ENCODE measurements around the gene GMDS. TPM values are rescaled to one million over a fixed set of nuclear protein-coding genes. Genes with fewer than 3 reads are reported as not detected.

The GMDS gene
- total and polyA plus RNA-seq, 2 of the 13 experiments (the other 11 are each of a cell fraction or from before 2014, with no cell fraction given): 64.4 to 112 TPM

GRCh38 chr6:1739220-1739619 lies 506.2 kb downstream of the GMDS start:
- DNase-seq (ENCODE audit: low spot score) (no peak), FAIRE-seq (no peak), ATAC-seq (no peak)
- no peaks in the 10 kb centered on the region for H3K79me2 ChIP-seq (ENCODE audit: insufficient read depth, low read length)
- peaks cover 9 to 32% of the 10 kb centered on the region in 2 experiments for H3K36me3 ChIP-seq (replicated peaks in 1 of 2; ENCODE audit: control insufficient read depth in 1 of 2, insufficient read depth in 2 of 2, low read length in 2 of 2)
- ChIA-PET POLR2A (no interaction called here), CTCF (ENCODE audit: low intra/inter-chr PET ratio, low total read pairs) (no interaction called here)
- no peaks in the 10 kb centered on the region for H3K9me3 ChIP-seq (ENCODE audit: low read length)
- H3K4me3 ChIP-seq (replicated peaks in 1 of 3; ENCODE audit: insufficient read depth in 1 of 3, low read depth in 2 of 3, low read length in 3 of 3): no peak overlapping the region
- no peak overlapping the region for H2AFZ ChIP-seq (ENCODE audit: low read length)
- H4K20me1 ChIP-seq (ENCODE audit: insufficient read depth, low read length): no peaks in the 10 kb centered on the region
- in situ Hi-C loops (cut with HindIII; ENCODE audit: extremely low pct_ligation_motif_present, low pct_unique_long_range_greater_than_20kb): no loop called here
- BruUV-seq (replicated peaks): no TSS peak
- no peak overlapping the region for H3K4me2 ChIP-seq (ENCODE audit: low read depth, low read length)
- intact Hi-C loops (cut with micrococcal nuclease; ENCODE audit: unreplicated experiment): no loop called here
- WGBS (ENCODE audit: low lambda C conversion rate): 98% methylated on average over 5 of the region's 9 CpGs
- H3K27me3 ChIP-seq (ENCODE audit: control insufficient read depth in 1 of 2, insufficient read depth in 2 of 2, low read length in 2 of 2): no peaks in the 10 kb centered on the region
- no peaks in the 10 kb centered on the region for H3K4me1 ChIP-seq (ENCODE audit: insufficient read depth, low read length)
- no peak overlapping the region for H3K9ac ChIP-seq (ENCODE audit: insufficient read depth, low read depth, low read length)
- no peak overlapping the region for H3K27ac ChIP-seq (ENCODE audit: extremely low read length, insufficient read depth, low read length)
- TF ChIP-seq ZBTB34 (CRISPR knock-in tag; IDR thresholded peaks at IDR 0.05) (no peak), ZNF460 (CRISPR knock-in tag; IDR thresholded peaks at IDR 0.05; ENCODE audit: borderline replicate concordance) (no peak), MXD1 (CRISPR knock-in tag; IDR thresholded peaks at IDR 0.05) (no peak), ZNF672 (CRISPR knock-in tag; IDR thresholded peaks at IDR 0.05) (no peak), MBNL3 (CRISPR knock-in tag; conservative IDR thresholded peaks at IDR 0.05) (no peak), ZNF670 (CRISPR knock-in tag; IDR thresholded peaks at IDR 0.05; ENCODE audit: borderline replicate concordance) (no peak), REST (IDR thresholded peaks at IDR 0.05; ENCODE audit: borderline replicate concordance in 1 of 2, low read depth in 1 of 2, low read length in 2 of 2) (no peak)
- TF ChIP-seq, protein P1, sequence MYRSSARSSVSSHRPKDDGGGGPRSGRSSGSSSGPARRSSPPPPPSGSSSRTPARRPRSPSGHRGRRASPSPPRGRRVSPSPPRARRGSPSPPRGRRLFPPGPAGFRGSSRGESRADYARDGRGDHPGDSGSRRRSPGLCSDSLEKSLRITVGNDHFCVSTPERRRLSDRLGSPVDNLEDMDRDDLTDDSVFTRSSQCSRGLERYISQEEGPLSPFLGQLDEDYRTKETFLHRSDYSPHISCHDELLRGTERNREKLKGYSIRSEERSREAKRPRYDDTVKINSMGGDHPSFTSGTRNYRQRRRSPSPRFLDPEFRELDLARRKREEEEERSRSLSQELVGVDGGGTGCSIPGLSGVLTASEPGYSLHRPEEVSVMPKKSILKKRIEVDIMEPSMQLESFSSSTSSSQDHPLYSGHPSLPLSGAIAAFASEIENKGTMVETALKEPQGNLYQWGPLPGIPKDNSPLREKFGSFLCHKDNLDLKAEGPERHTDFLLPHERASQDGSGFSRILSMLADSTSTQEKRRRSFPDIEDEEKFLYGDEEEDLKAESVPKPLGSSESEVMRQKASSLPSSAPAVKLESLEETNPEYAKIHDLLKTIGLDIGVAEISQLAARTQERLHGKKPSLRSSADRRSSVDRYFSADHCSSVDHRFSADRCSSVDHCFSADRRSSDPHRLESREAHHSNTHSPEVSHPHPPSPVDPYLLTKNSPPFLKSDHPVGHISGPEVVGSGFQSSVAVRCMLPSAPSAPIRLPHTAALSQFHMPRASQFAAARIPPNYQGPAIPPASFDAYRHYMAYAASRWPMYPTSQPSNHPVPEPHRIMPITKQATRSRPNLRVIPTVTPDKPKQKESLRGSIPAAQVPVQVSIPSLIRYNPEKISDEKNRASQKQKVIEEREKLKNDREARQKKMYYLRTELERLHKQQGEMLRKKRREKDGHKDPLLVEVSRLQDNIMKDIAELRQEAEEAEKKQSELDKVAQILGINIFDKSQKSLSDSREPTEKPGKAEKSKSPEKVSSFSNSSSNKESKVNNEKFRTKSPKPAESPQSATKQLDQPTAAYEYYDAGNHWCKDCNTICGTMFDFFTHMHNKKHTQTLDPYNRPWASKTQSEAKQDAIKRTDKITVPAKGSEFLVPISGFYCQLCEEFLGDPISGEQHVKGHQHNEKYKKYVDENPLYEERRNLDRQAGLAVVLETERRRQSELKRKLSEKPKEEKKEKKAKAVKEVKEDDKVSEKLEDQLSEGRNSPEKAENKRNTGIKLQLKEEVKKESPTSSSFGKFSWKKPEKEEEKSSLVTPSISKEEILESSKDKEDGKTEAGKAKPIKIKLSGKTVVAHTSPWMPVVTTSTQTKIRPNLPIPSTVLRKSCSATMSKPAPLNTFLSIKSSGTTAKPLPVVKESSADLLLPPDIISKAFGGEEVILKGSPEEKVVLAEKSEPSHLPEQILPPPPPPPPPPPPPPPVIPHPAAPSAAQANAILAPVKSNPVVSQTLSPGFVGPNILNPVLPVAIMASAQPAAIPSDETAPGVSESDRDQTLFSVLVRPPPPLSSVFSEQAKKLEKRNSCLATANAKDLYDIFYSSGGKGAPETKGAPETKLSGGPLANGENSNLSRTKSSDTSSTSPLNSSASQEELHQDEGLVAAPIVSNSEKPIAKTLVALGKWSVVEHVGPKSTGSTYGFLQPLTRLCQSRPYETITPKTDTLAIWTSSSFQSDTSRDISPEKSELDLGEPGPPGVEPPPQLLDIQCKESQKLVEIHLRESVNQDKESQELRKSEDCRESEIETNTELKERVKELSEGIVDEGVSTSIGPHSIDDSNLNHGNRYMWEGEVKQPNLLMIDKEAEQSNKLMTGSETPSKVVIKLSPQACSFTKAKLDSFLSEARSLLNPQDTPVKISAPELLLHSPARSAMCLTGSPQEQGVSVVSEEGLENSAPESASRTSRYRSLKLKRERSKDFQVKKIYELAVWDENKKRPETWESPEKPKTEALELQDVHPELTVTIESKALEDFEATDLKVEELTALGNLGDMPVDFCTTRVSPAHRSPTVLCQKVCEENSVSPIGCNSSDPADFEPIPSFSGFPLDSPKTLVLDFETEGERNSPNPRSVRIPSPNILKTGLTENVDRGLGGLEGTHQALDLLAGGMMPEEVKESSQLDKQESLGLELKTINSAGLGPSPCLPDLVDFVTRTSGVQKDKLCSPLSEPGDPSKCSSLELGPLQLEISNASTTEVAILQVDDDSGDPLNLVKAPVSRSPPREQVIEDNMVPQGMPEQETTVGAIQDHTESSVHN (CRISPR knock-in tag; IDR thresholded peaks at IDR 0.05): no peak
- TF ChIP-seq, protein P2, sequence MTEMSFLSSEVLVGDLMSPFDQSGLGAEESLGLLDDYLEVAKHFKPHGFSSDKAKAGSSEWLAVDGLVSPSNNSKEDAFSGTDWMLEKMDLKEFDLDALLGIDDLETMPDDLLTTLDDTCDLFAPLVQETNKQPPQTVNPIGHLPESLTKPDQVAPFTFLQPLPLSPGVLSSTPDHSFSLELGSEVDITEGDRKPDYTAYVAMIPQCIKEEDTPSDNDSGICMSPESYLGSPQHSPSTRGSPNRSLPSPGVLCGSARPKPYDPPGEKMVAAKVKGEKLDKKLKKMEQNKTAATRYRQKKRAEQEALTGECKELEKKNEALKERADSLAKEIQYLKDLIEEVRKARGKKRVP (CRISPR knock-in tag; IDR thresholded peaks at IDR 0.05): no peak
